ENCODE results near the gene ALDH3A1.

The ALDH3A1 gene

DNA sequence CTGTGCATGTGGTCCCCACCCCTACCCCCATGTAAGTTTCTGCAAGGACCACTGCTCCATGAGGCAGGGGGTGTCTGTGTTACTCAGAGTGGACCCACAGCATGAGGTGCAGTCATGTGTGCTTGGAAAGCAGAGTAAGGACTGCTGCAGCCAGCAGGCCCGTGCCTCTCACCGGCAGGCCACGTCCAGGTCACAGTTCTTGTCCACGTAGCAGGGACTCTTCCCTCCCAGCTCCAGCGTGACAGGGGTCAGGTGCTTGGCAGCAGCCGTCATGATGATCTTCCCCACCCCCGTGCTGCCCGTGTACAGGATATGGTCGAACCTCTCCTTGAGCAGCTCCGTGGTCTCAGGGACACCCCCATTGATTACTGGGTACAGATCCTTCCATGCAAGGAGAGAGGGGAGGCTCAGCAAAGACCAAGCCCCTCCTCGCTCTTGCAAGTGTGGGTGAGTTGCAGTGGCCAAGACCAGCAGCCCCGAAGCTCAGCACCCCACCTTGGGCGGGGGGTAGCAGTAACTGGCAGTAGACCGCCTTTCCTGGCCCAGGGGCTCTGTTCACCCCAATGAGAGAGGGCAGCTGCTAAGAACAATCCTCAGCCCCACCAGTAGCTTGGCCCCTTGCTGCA lies 6.2 kb downstream of the ALDH3A1 start:
- no peak for DNase-seq (ENCODE audit: low read depth)

DNA sequence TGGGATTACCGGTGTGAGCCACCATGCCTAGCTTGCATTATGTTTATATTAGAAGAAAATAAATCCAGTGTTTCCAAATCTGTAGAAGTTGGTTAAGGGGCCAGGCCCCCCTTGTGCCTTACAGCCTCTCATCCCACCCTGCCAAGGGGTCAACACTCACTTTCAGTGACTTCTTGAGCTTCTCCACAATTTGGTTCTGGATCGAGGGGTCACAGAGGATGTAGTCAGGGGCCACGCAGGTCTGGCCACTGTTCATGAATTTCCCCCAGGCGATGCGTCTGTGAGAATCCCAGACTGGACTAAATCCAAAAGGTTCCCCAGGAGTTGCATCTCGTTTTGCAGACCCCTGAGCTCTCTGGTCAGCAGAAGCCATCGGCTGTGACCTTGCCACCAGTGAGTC lies 7.2 kb downstream of the ALDH3A1 start:
- DNase-seq (ENCODE audit: low read depth), result no peak

DNA sequence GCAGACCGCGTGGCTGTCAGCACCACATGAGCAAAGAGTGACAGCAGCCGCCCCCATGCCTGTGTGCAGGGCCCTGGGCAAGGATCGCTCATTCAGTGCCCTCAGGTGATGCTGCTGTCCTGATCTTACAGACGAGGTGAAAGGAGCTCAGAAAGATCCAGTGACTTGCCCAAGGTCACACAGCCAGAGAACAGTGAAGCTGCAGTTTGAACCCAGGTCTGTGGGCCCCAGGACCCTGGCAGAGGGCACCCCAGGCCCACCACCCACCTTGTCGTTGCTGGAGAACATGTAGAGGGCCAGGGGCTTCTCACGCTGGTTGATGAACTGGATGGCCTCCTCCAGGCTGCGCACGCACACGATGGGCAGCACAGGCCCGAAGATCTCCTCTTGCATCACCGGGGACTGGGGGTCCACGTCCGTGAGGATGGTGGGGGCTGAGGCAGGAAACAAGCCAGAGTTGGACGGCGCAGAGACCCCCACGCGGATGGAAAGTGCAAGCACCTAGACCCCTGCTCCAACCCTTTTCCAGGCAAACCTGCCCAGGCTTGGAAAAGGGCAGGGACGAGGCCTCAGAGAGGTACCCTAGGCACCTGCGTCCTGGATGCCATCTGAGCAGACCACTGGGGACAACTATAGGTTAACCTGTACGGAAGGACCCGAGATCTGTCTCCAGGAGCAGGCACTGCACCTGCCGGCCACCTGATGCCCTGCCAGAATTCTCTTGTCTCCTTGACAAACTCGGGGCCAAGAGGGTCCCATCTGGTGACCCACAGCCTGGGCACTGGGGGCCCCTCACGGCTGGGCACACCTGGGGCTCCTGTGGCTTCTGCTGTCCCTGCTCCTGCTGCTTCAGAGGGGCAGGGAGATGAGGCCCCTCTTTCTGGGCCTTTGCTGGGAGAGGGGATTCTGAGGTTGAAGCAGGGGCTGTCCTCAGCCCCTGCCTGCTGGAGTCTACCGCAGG lies 8.6 kb downstream of the ALDH3A1 start:
- no peak for DNase-seq (ENCODE audit: low read depth)

DNA sequence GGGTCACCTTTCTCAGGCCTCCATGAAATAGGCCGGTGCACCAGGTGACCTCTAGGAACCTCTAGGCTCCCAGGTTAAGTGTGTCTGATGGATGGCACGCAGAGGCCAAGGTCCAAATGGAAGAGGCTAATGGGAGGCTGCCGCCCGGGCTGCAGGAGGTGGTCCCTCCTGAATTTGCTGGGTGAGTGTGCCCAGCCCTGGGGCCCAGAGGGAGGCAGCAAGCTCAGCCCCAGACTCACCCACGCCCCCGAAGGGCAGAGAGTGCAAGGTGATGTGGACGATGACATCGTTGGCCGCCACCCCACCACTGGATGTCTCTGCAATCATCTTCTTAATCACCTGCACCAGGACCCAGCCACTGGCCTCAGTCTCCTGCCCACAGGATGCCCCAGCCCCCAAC lies 9.3 kb downstream of the ALDH3A1 start:
- no peak for DNase-seq (ENCODE audit: low read depth)

DNA sequence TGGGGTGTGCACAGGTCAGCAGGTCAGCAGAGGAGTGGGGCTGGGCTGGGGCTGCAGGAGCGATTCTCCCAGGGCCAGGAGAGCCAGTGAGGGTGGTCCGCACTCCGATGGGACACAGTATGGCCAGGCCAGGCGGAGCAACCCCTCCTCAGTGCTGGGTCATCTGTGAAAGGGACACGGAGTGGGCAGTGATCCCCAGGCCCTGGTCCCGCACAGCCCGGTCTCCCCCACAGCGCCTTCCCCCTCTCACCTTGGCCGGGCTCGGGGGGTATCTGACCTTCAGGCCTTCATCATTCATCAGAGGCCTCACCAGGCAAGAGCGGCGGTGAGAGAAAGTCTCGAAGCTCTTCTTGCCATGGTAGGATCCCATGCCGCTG lies 10.0 kb downstream of the ALDH3A1 start:
- no peak for DNase-seq (ENCODE audit: low read depth)

DNA sequence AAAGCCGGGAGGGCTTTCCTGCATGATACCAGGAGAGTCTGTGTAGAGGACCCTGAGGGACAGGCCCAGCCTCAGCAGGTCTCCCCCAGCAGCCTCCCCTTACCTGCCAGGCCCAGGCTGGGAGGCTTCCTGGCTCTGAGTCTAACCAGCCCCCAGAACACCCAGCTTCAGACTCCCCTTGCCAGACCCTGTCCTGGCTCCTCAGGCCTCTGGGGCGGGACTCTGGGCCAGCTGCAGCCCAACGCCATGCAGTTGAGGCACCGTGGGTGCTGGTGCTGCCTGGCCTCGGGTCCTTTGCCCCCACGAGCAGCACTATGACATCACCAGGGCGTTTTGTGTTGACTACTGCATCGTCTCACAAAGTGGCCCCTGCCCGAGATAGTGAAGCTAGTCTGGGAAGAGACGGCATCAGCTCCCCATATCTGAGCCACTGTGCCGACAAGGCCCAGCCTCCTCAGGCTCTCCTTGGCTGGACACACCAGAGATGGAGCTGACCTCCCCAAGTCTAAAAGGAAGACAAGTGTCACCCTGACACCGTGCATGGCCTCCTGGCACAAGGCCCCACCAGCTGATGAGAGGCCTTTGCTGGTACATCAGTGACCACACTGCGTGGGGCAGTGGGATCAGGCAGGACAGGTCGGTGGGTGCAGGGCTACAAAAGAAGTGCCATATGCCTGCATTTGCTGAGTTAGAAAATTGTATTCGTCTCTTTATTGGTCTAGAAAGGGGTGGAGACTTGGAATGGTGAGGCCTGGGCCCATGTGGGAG lies 10.6 kb downstream of the ALDH3A1 start:
- DNase-seq (ENCODE audit: low read depth), result no peak

DNA sequence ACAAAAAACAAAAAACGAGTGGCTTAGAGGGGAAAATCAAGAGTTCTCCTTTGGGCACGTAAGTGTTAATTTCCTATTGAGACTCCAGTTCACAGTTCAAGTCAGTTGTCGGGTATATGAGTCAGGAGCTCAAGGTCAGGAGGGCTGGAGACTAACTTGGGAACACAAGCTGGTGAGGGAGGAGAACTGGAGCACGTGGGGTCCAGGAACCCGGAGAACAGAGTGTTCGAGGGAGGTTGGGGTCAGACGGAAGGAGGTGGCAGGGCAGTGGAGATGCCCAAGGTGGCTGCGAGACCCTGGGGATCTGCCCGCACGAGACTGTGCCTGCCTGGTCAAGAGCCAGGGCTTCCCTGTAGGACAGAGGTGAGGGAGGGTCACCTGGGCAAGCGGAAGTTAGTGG lies 12.0 kb downstream of the ALDH3A1 start:
- no peak for DNase-seq (ENCODE audit: low read depth)

DNA sequence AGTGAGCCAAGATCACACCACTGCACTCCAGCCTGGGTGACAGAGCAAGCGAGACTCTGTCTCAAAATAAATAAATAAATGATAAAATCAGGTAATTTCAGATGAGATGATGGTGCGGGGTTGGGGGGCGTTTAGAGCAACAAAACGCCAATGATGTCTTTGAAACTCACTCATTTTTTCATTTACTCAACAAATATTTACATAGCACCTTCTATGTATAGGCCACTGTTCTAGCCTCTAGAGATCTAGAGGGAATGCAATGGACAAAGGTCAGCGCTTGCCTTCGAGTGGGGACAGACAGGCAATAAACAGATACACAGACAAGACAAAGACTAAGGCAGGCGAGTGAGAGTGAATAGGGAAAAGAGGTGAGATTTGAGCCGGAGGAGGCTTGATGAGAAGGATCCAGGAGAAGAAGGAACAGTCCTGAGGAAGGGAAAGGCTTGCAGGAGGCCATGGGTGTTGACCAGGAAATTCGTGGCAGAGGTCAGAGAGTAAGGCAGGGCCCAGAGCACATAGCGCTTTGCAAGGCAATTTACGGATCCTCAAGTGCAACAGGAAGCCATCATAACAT lies 14.1 kb downstream of the ALDH3A1 start:
- DNase-seq (ENCODE audit: low read depth), result no peak

DNA sequence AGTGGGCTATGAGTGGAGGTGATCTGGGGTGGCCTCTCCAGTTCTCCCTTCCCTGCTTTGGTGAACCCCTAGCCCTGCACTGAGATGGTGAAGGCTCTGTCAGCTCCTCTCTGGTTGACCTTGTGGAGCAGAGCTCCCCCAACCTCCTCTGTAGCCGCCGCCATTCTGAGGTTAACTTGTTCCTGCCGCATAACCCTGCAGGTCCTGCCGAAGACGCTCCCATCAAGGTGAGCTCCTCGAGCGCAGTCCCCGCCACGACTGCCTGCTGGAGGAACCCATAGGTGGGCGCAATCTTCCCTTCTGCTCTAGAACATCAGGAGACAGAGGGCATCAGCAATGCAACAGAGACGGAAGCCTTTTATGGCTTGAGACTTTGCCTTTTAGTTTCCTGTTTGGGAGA lies 16.5 kb downstream of the ALDH3A1 start:
- no peak for DNase-seq (ENCODE audit: low read depth)

DNA sequence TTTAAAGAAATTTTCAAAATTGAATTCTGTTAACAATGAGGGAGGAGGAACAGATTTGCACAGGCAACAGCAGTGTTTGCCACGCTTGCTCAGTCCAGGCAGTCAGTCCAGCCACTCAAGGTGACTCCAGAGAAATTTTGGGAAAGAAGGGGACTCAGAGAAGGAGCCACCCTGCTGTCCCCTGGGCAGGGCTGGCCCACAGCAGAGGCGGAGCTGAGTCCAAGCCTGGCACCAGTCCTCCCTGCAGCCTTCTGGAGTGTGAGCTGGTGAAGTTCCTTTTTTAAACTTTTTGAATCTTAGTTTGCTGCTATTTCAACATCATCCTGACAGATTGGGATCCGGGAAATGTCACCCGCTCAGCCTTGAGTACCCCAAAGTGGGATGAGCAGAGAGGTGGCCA lies 17.3 kb downstream of the ALDH3A1 start:
- DNase-seq (ENCODE audit: low read depth), result no peak

DNA sequence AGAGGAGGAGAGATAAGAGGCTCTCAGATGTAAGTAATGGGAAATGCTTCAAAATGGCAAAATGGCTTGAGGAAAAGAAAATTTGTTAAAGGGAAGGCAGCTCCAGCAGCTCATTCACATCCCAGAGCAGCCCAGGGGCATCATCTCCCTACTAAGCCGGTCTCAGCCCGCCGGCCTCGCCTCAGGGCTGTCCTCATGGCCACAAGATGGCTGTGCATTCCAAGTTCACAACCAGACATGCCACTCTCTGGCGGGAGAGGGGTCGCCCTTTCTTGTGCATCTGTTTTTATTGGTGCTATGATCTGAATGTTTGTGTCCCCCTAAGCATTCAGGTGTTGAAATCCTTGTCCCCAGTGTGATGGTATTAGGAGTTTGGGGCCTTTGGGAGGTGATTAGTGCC lies 18.2 kb downstream of the ALDH3A1 start:
- no peak for DNase-seq (ENCODE audit: low read depth)

DNA sequence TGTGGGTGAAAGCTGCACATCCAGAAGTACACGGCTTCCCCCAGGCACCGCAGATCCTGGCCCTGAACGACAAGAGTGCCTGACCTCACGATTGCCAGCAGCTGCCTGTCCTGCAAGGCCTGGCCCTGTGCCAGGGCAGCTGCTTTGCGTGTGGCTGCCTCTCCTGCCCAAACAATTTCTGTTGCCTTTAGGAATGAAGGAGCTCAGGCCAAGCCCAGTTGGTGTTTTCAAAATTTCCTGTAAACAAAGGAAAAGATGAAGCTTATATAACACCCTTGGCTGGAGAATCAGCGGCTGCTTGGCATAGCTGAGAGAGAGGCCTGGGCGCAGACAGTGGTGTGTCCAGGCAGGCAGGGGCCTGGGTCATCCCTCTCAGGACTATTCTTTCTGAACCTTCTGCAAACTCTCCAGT lies 20.0 kb downstream of the ALDH3A1 start:
- no peak for DNase-seq (ENCODE audit: low read depth)

DNA sequence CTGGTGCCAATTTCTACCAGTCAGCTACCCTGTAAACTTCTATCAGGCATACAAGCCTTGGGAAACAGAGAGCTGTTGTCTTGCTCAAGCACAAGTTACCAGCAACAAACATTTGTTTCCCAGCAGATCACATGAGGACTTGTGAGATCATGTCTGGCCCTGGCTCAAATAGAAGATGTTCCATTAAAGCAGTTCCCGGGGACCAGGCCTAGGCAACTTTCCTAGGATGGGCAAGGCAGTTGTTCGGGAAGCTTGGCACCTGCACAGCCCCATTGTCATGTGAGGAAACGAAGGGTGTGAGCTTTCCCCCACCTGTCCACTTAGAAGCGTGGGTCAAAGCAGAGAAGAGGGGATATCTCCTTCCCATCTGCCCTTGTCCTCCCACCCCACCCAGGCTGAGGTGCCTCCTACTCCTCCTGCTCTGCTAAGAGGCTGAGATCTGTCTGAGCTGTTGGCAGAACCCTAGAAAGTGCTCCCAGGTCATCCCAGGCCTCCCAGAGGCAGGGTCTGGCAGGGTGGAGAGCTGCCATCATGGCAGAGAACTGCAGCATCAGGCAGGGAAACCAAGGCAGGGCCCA lies 20.5 kb downstream of the ALDH3A1 start:
- no peak for DNase-seq (ENCODE audit: low read depth)

DNA sequence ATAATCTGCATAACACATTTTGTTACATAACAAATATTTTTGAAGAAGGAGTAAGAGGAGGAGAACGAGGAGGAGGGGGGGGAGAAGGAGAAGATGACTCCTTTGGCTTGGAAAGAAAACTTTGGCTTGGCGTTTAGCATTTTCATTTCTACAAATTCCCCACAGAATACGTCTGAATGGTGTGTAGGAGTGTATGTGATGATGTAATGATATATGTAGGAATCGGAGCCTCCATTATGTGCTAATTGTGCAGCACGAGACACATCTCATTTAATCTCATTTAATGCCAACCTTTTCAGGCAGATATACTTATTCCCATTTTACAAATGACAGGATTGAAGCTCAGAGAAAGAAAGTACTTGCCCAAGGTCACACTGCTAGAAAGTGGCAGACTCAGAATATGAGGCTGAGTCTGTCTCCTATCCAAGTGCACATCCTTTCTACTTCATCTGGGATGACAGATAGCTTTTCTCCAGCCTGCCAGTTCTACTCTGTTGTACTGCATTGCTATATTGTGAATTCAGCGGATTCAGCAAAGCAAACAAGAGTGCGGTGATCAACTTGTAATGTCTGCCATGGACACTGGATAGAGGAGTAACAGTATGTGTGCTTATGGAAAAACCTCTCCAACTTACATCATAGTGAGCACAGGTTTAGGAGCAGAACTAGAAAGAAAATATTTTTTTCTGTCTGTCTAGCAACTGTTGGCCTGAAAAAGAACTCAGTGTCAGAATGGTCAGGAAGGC lies 21.3 kb downstream of the ALDH3A1 start:
- DNase-seq (ENCODE audit: low read depth), result no peak

DNA sequence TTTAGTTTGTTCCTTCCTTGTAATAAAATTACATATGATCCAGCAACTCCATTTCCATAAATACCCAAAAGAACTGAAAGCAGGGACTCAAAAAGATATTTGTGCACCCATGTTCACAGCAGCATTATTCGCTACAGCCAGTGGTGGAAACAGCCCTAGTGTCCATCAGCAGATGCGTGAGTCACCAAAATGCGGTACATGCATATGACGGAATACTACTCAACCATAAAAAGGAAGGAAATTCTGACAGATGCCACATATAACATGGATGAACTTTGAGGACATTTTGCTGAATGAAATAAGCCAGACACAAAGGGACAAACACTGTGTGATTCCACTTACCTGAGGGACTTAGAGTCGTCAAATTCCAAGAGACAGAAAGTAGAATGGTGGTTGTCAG lies 22.6 kb downstream of the ALDH3A1 start:
- no peak for DNase-seq (ENCODE audit: low read depth)

DNA sequence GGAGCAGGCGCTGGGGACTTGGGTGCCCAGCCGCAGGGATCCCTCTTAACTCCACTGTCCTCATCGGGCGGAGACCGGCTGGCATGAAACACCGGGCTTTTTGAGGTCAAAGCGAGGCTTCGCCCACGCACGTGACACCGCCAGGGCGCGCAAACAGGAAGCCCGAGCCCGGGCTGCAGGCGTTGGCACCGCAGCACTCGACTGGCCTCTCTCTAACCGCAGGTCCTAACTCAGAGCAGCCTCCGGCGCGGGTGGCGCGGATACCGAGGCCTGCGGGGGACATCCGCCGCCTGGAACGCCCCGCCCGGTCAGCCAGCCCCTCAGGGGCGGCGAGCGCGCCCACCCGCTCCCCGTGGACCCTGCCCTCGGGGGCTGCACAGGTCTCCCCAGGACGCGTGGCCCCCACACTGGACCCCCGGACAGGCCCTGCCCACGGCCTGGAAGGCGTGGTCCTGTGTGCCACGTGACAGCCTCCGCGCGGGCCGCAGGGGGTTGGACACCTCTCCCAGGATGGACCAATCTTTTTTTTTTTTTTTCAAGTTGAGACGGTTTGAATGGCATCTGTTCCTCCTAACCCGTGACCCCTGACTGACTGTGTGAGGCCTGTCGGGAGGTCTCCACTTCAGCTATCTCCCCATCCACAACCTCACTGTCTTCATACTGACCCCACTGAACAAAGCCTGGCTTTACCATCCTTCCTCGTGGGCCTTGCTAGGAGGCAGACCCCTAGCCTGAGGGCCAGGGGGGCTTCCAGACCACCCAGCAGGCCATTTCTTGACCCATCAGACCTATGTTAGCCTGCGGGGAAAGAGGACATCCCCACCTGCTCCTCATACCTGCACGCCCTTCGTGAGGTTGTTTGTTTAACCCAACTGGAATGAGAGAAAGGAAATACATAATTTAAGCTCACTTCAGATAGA lies 23.3 kb downstream of the ALDH3A1 start:
- DNase-seq (ENCODE audit: low read depth), result no peak

DNA sequence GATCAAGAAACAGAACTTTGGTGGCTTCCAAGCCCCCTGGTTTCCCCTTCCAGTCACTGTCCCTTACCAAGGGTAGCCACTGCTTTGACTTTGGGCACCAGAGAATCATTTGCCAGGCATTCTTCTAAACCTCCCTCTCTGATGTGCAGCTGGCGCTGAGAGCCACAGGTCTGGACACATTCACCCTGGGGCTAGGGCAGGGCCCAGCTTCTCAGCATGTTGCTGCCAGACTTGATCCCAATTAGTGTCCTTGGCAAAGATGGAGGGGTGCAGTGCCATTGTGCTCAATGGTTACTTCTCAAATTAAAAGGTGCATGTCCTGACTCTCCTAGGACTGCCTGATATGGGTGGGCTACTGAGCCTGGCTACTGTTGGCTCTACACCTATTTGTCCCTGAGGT lies 24.1 kb downstream of the ALDH3A1 start:
- DNase-seq (ENCODE audit: low read depth), result no peak

DNA sequence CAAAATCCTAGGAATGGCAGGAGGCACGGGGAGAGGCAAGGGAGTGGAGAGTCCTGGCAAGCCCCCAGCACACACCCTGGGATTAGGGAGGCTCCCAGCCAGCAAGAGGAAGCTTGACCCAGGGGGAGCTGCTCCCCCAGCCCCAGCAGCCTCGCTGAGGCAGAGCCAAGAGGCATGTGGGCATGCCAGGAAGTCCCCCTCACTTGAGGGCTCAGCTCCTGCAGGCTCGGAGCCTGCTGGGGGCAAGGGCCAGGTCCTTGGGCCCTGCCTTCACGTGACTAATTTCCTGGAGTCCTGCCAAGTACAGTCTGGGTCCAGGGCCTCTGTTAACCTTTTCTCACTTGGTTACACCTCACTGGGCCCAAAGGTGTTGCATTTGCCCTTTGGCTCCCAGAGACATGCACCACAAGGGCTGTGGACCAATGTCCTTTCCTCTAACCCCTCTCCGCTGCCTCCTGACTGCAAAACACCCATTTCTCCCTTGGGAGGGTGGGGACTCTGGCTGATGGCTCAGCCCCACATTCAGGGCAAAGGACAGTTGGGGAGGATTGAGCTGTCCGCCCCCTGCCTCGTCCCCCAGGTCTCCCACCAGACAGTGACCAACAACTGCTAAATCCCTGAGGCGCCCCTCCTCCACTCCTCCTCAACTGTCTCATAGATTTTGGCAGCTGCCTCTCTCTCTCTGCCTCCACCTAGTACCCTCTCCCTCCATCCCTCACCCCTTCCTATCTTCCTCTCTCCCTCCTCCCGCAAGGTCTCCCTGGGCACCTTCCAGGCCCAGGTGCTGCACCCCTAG lies 27.3 kb downstream of the ALDH3A1 start:
- DNase-seq (ENCODE audit: low read depth), result no peak

DNA sequence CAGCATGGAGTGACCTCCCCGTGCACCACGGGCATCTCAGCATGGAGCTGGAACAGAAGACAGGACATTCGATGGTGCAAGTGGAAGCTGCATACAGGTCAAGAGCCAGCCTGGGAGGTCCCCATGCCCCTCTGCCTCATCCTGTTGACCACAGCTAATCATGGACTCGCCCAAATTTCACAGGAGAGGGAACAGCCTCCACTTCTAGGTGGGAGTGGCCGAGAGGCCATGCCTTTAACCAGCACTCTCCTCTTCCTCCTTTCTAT lies 28.0 kb downstream of the ALDH3A1 start:
- DNase-seq (ENCODE audit: low read depth), result no peak
